ENCODE data around the gene STAP1.

STAP1 gene

GRCh38 chr4:67556436-67556835, 2.1 kb upstream of the STAP1 start:
- no peak for DNase-seq

- no peak for DNase-seq
Measured at GRCh38 chr4:67565284-67565683, 6.8 kb downstream of the STAP1 start.

GRCh38 chr4:67566335-67566734, 7.8 kb downstream of the STAP1 start:
- DNase-seq, result no peak

- DNase-seq, result no peak
Measured at GRCh38 chr4:67568820-67569219, 10.3 kb downstream of the STAP1 start.

- DNase-seq, result no peak
Measured at GRCh38 chr4:67570537-67570936, 12.0 kb downstream of the STAP1 start.

GRCh38 chr4:67571975-67572374, 13.4 kb downstream of the STAP1 start:
- DNase-seq, result no peak

- DNase-seq, result no peak
Measured at GRCh38 chr4:67573193-67573592, 14.7 kb downstream of the STAP1 start.

- DNase-seq, result peak; percentile 19
Measured at GRCh38 chr4:67575232-67576058, 16.9 kb downstream of the STAP1 start.

GRCh38 chr4:67576059-67576466, 17.5 kb downstream of the STAP1 start:
- DNase-seq, result no peak

- DNase-seq, result no peak
Measured at GRCh38 chr4:67576538-67576937, 18.0 kb downstream of the STAP1 start.

GRCh38 chr4:67580577-67580976, 22.1 kb downstream of the STAP1 start:
- no peak for DNase-seq

GRCh38 chr4:67581208-67581857, 22.8 kb downstream of the STAP1 start:
- no peak for DNase-seq

GRCh38 chr4:67581913-67582312, 23.4 kb downstream of the STAP1 start:
- no peak for DNase-seq

- DNase-seq, result no peak
Measured at GRCh38 chr4:67584496-67584895, 26.0 kb downstream of the STAP1 start.

- DNase-seq, result no peak
Measured at GRCh38 chr4:67587156-67587555, 28.6 kb downstream of the STAP1 start.

GRCh38 chr4:67593741-67594175, 35.2 kb downstream of the STAP1 start:
- DNase-seq, result no peak

- no peak for DNase-seq
Measured at GRCh38 chr4:67603310-67604028, 44.9 kb downstream of the STAP1 start.

GRCh38 chr4:67604029-67604381, 45.5 kb downstream of the STAP1 start:
- no peak for DNase-seq

- DNase-seq, result no peak
Measured at GRCh38 chr4:67604749-67605148, 46.2 kb downstream of the STAP1 start.

- DNase-seq, result no peak
Measured at GRCh38 chr4:67608027-67608426, 49.5 kb downstream of the STAP1 start.

- no peak for DNase-seq
Measured at GRCh38 chr4:67614186-67614585, 55.7 kb downstream of the STAP1 start.

- DNase-seq, result no peak
Measured at GRCh38 chr4:67615119-67615518, 56.6 kb downstream of the STAP1 start.

GRCh38 chr4:67616478-67616877, 58.0 kb downstream of the STAP1 start:
- no peak for DNase-seq

- no peak for DNase-seq
Measured at GRCh38 chr4:67624939-67625338, 66.4 kb downstream of the STAP1 start.
